GM12892 (cell line): ENCODE results near the gene NCLN.
"Not testable (repeated sequence)": the region's sequence is repeated elsewhere in the genome, so short reads cannot be mapped to it uniquely, and the experiment has no call there.

Experiments
- POLR2A ChIP-seq: IDR thresholded peaks from 2 replicates; pipeline ENCODE4 v1.6.1; 2011; ENCODE audit warnings: low read depth, low read length, control low read depth
- TAF1 ChIP-seq: IDR thresholded peaks from 2 replicates; pipeline ENCODE4 v1.6.1; 2011; ENCODE audit warnings: low read depth, mild to moderate bottlenecking, control low read depth, low read length, borderline replicate concordance

DNA sequence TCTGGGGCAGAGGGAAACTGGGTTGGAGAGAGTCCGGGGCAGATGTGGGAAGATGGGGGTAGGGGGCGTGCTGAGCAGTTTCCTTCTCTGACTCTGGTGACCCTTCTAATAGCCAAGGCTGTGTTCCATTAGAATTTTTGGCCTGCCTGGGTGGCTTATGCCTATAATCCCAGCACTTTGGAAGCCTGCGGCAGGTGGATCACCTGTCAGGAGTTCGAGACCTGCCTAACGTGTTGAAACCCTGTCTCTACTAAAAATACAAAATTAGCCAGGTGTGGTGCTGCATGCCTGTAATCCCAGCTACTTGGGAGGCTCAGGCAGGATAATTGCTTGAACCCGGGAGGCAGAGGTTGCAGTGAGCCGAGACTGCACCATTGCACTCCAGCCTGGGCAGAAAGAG lies 17.2 kb downstream of the NCLN start:
- not testable (repeated sequence) for TF ChIP-seq POLR2A, TAF1
